GM21423 (cell line): Measurements from ENCODE around the gene ASB1.

Source experiments
- ATAC-seq: cut with Tn5 transposase; IDR thresholded peaks from one replicate; pipeline ENCODE4 v1.9.1; 2021; ENCODE audit warnings: mild to moderate bottlenecking, moderate library complexity; ENCODE audit not compliant: unreplicated experiment

Gene ASB1

GRCh38 chr2:238464389-238464788 is 37.7 kb downstream of the ASB1 start:
- ATAC-seq, result no peak

GRCh38 chr2:238465487-238466242 is 38.9 kb downstream of the ASB1 start:
- no peak for ATAC-seq

- ATAC-seq, result no peak
These were observed 39.6 kb downstream of the ASB1 start for GRCh38 chr2:238466243-238466756.

GRCh38 chr2:238467062-238467461 is 40.3 kb downstream of the ASB1 start:
- no peak for ATAC-seq

GRCh38 chr2:238467792-238468191 is 41.1 kb downstream of the ASB1 start:
- ATAC-seq, result no peak

GRCh38 chr2:238469155-238469554 is 42.4 kb downstream of the ASB1 start:
- no peak for ATAC-seq

GRCh38 chr2:238473014-238473413 is 46.3 kb downstream of the ASB1 start:
- ATAC-seq, result no peak

- ATAC-seq, result no peak
These were observed 46.8 kb downstream of the ASB1 start for GRCh38 chr2:238473523-238473922.

GRCh38 chr2:238475034-238475433 is 48.3 kb downstream of the ASB1 start:
- no peak for ATAC-seq

- ATAC-seq, result no peak
These were observed 48.8 kb downstream of the ASB1 start for GRCh38 chr2:238475566-238475965.

- ATAC-seq, result no peak
These were observed 49.5 kb downstream of the ASB1 start for GRCh38 chr2:238476258-238476657.

- ATAC-seq, result no peak
These were observed 51.5 kb downstream of the ASB1 start for GRCh38 chr2:238478216-238478615.

- ATAC-seq, result no peak
These were observed 53.1 kb downstream of the ASB1 start for GRCh38 chr2:238479847-238480246.

- no peak for ATAC-seq
These were observed 56.3 kb downstream of the ASB1 start for GRCh38 chr2:238483021-238483420.

GRCh38 chr2:238483656-238484055 is 56.9 kb downstream of the ASB1 start:
- ATAC-seq, result no peak

- no peak for ATAC-seq
These were observed 58.1 kb downstream of the ASB1 start for GRCh38 chr2:238484522-238485452.

- no peak for ATAC-seq
These were observed 59.6 kb downstream of the ASB1 start for GRCh38 chr2:238486123-238486848.

- ATAC-seq, result no peak
These were observed 60.4 kb downstream of the ASB1 start for GRCh38 chr2:238487134-238487533.

GRCh38 chr2:238487652-238488346 is 61.1 kb downstream of the ASB1 start:
- no peak for ATAC-seq

- ATAC-seq, result no peak
These were observed 61.7 kb downstream of the ASB1 start for GRCh38 chr2:238488347-238488826.
